K562 (cell line): ENCODE results near the gene CNPY4. TPM values are rescaled to one million over a fixed set of nuclear protein-coding genes. Genes with fewer than 3 reads are reported as not detected.
A peak's percentile ranks its signal among the peaks of the same experiment; 100 is the strongest.

Experiments
- ARID1B ChIP-seq: fragments of 450-650 bp; IDR thresholded peaks from 2 replicates; pipeline ENCODE4 v1.6.1; 2016; ENCODE audit warnings: antibody characterized with exemption, mild to moderate bottlenecking, inconsistent platforms
- CBX8 ChIP-seq: fragments of 200-600 bp; sonication (generic); IDR thresholded peaks from 2 replicates; pipeline ENCODE4 v1.6.1; 2012; ENCODE audit warnings: borderline replicate concordance, mixed run types, low read depth, mild to moderate bottlenecking, moderate library complexity, mixed read lengths, low read length, control low read depth, inconsistent platforms; ENCODE audit not compliant: poor library complexity, severe bottlenecking; ENCODE audit errors: extremely low read depth
- E4F1 ChIP-seq: fragments of 250-450 bp; sonication (Bioruptor Pico); IDR thresholded peaks from 2 replicates; pipeline ENCODE4 v1.5.0; 2021; ENCODE audit warnings: mild to moderate bottlenecking, borderline replicate concordance
- EP400 ChIP-seq: fragments of 450-650 bp; IDR thresholded peaks from 2 replicates; pipeline ENCODE4 v1.6.1; 2017; ENCODE audit warnings: antibody characterized with exemption, mild to moderate bottlenecking, moderate library complexity
- LEF1 ChIP-seq: fragments of 450-650 bp; IDR thresholded peaks from 2 replicates; pipeline ENCODE4 v1.6.1; 2016; ENCODE audit warnings: mild to moderate bottlenecking
- MECOM ChIP-seq: fragments of 250-450 bp; sonication (Bioruptor Pico); IDR thresholded peaks from 2 replicates; pipeline ENCODE4 v1.8.0; 2022; ENCODE audit warnings: inconsistent platforms
- ZC3H11A ChIP-seq: IDR thresholded peaks from 2 replicates; pipeline ENCODE4 v1.6.1; 2012; ENCODE audit warnings: low read depth, low read length, improper control_type of control experiment
- polyA plus RNA-seq, 8 experiments: library from polyadenylated mRNA; depleted of rRNA in 4 of 8; stranded (reverse) in 5 of 8; unstranded in 3 of 8; fragments of >200 nt; fragmentation: Nextera tagmentation in 2 of 8; fragmentation: Illumina TruSeq in 1 of 8; extraction: Ambion mirVana in 2 of 8; extraction: Trizol in 1 of 8; gene quantifications; 2 replicates each; pipeline versions ENCODE4 v1.2.1 to v1.2.3, GENCODE V29; 2011 to 2014; ENCODE audit warnings: inconsistent platforms in 1 of 8, missing spikeins in 1 of 8
- total RNA-seq, 7 experiments: library from RNA; depleted of rRNA in 6 of 7; stranded (reverse); fragments of >200 nt in 6 of 7; fragmentation: Illumina TruSeq in 2 of 7; extraction: Trizol in 2 of 7; gene quantifications; 2 replicates each; pipeline versions ENCODE4 v1.2.1 to v1.2.3, GENCODE V29; 2011 to 2021; ENCODE audit warnings: low replicate concordance in 1 of 7
- TF ChIP-seq, protein P1 (sequence below): fragments of 250-450 bp; sonication (Bioruptor Pico); IDR thresholded peaks from 2 replicates; pipeline ENCODE4 v1.4.0; 2020; ENCODE audit warnings: mild to moderate bottlenecking, moderate library complexity
- TF ChIP-seq, protein P2 (sequence below): sonication (generic); formaldehyde crosslinking; IDR thresholded peaks from 2 replicates; pipeline ENCODE4 v1.5.0; 2020; ENCODE audit warnings: missing genetic modification reagents
- TF ChIP-seq, protein P3 (sequence below), 2 experiments: fragments of 450-650 bp; conservative IDR thresholded peaks; 2 replicates each; pipeline ENCODE4 v1.6.1; 2017; ENCODE audit warnings: mild to moderate bottlenecking in 2 of 2, moderate library complexity in 2 of 2

CNPY4 gene
- total and polyA plus RNA-seq, 9 of the 15 experiments (the other 6 are each of a cell fraction or from before 2014, with no cell fraction given) = 1.9 to 11.2 (median 7.0) TPM

GRCh38 chr7:100088621-100089457 lies 30.6 kb upstream of the CNPY4 start, which contains the start of gene COPS6 (continued):
- TF ChIP-seq, protein P1, sequence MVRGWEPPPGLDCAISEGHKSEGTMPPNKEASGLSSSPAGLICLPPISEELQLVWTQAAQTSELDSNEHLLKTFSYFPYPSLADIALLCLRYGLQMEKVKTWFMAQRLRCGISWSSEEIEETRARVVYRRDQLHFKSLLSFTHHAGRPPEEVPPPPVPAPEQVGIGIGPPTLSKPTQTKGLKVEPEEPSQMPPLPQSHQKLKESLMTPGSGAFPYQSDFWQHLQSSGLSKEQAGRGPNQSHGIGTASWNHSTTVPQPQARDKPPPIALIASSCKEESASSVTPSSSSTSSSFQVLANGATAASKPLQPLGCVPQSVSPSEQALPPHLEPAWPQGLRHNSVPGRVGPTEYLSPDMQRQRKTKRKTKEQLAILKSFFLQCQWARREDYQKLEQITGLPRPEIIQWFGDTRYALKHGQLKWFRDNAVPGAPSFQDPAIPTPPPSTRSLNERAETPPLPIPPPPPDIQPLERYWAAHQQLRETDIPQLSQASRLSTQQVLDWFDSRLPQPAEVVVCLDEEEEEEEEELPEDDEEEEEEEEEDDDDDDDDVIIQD (CRISPR knock-in tag) = no peak
- TF ChIP-seq, protein P2, sequence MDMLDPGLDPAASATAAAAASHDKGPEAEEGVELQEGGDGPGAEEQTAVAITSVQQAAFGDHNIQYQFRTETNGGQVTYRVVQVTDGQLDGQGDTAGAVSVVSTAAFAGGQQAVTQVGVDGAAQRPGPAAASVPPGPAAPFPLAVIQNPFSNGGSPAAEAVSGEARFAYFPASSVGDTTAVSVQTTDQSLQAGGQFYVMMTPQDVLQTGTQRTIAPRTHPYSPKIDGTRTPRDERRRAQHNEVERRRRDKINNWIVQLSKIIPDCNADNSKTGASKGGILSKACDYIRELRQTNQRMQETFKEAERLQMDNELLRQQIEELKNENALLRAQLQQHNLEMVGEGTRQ (CRISPR knock-in tag) = no peak
- TF ChIP-seq LEF1 (no peak), E4F1 (CRISPR knock-in tag) (no peak), CBX8 (no peak), MECOM (peak; percentile 34; the same call in 1 of the 2 replicates), EP400 (peak; percentile 88), ARID1B (no peak), ZC3H11A (peak; percentile 32; the same call in 1 of the 2 replicates)
- TF ChIP-seq, protein P3, sequence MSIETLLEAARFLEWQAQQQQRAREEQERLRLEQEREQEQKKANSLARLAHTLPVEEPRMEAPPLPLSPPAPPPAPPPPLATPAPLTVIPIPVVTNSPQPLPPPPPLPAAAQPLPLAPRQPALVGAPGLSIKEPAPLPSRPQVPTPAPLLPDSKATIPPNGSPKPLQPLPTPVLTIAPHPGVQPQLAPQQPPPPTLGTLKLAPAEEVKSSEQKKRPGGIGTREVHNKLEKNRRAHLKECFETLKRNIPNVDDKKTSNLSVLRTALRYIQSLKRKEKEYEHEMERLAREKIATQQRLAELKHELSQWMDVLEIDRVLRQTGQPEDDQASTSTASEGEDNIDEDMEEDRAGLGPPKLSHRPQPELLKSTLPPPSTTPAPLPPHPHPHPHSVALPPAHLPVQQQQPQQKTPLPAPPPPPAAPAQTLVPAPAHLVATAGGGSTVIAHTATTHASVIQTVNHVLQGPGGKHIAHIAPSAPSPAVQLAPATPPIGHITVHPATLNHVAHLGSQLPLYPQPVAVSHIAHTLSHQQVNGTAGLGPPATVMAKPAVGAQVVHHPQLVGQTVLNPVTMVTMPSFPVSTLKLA (conservative IDR thresholded peaks at IDR 0.05) = peak; percentile 87 to 96
